Mucosa of descending colon (tissue), 3 donors: ENCODE results near the gene CYP46A1. TPM values are rescaled to one million over a fixed set of nuclear protein-coding genes. Genes with fewer than 3 reads are reported as not detected.

ENCODE experiments used
- ATAC-seq: fragments of 200-7000 bp; cut with Tn5 transposase; one replicate; pipeline ENCODE4 v1.9.1; 2020; ENCODE audit warnings: mild to moderate bottlenecking, moderate library complexity
- DNase-seq, 3 donors: peaks; one replicate each; pipeline ENCODE4 v3.0.0-alpha.2; 2020
- H3K36me3 ChIP-seq: fragments of 200-600 bp; one replicate; pipeline ENCODE4 v1.8.0; 2021; ENCODE audit warnings: low read depth, mild to moderate bottlenecking
- H3K4me1 ChIP-seq: fragments of 200-600 bp; one replicate; pipeline ENCODE4 v1.8.0; 2021; ENCODE audit warnings: low read depth, mild to moderate bottlenecking
- H3K4me3 ChIP-seq: fragments of 200-600 bp; one replicate; pipeline ENCODE4 v1.8.0; 2021; ENCODE audit warnings: mild to moderate bottlenecking
- H3K9me3 ChIP-seq: fragments of 200-600 bp; one replicate; pipeline ENCODE4 v1.8.0; 2021; ENCODE audit warnings: mild to moderate bottlenecking
- intact Hi-C, 2 donors: fragments of 100-400 bp; cut with DNase I in 1 of 2; cut with micrococcal nuclease in 1 of 2; formaldehyde crosslinking; loops; one replicate each; pipeline versions ENCODE4 v1.11.0 to v1.11.1; 2022; cut with DNase I, micrococcal nuclease
- total RNA-seq, 3 donors: library from RNA; stranded (reverse); fragmentation: NEBNext Ultra II Directional in 2 of 3; extraction: Animal tissue kit (Norgen Biotek cat#: 25700) in 2 of 3; gene quantifications; one replicate each; pipeline versions ENCODE4 v1.2.1 to v1.2.4, GENCODE V29; 2021 to 2023
- TF ChIP-seq, protein P1 (sequence below): fragments of 200-600 bp; IDR thresholded peaks from one replicate; pipeline ENCODE4 v1.8.0; 2022; ENCODE audit warnings: antibody characterized with exemption, mild to moderate bottlenecking
- donor health status: DM: no; HTN: no; CAD: no; lungs with moderate emphysema.
- donor health status: DM: no; HTN: no; CAD: no.
- donor health status: DM: no; HTN: yes; CAD: no.

Gene CYP46A1
- total RNA-seq, 3 donors from 2014 or later: 0.14 to 1.0 (median 0.22) TPM

DNA sequence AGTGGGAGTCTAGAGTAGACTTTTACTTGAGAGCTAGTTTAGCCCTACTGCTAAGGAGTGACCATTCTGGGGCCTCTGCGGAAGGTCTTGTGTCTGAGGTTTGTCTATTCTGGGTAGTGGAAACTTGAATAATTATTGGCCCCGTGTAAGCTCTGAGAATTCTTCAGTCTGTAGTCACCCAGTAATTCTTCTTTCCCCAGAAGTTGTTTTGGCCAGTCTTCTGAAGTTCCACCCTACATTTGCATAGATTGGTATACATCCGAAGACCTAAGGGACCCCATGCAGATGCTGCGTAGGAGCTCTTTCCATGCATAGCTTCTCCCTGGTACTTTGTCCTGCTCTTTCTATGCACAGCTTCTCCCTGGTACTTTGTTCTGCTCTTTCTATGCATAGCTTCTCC, 12.8 kb downstream of the CYP46A1 start:
- DNase-seq (no peak), ATAC-seq (no peak)
- Histone ChIP-seq H3K4me1 (no peaks in the 10 kb centered on the region), H3K4me3 (no peak overlapping the region), H3K9me3 (peaks cover under 1% of the 10 kb centered on the region), H3K36me3 (no peaks in the 10 kb centered on the region)
- TF ChIP-seq, protein P1, sequence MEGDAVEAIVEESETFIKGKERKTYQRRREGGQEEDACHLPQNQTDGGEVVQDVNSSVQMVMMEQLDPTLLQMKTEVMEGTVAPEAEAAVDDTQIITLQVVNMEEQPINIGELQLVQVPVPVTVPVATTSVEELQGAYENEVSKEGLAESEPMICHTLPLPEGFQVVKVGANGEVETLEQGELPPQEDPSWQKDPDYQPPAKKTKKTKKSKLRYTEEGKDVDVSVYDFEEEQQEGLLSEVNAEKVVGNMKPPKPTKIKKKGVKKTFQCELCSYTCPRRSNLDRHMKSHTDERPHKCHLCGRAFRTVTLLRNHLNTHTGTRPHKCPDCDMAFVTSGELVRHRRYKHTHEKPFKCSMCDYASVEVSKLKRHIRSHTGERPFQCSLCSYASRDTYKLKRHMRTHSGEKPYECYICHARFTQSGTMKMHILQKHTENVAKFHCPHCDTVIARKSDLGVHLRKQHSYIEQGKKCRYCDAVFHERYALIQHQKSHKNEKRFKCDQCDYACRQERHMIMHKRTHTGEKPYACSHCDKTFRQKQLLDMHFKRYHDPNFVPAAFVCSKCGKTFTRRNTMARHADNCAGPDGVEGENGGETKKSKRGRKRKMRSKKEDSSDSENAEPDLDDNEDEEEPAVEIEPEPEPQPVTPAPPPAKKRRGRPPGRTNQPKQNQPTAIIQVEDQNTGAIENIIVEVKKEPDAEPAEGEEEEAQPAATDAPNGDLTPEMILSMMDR: no peak
- intact Hi-C loops: no loop called here

DNA sequence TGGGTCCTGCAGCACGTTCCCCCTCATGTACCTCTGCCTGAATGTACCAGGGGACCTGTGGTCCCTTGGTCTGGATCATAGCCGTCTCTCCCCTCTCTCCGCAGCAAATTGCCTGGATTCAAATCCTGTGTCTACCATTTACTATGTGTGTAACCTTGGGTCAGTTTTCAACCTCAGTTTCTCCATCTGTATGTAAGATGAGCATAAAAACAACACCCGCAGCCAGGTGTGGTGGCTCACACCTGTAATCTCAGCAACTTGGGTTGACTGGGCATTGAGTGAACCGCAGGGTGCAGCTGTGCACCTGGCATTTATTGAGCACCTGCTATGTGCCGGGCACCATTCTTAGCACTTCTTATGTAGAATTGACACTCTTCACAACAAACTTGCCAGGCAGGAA, 14.1 kb downstream of the CYP46A1 start:
- TF ChIP-seq, protein P1: no peak
- H3K4me3 ChIP-seq: no peak overlapping the region
- no peaks in the 10 kb centered on the region for H3K36me3 ChIP-seq
- intact Hi-C loops: no loop called here
- no peaks in the 10 kb centered on the region for H3K4me1 ChIP-seq
- H3K9me3 ChIP-seq: peaks cover 10% of the 10 kb centered on the region
- no peak for DNase-seq
- ATAC-seq: no peak

DNA sequence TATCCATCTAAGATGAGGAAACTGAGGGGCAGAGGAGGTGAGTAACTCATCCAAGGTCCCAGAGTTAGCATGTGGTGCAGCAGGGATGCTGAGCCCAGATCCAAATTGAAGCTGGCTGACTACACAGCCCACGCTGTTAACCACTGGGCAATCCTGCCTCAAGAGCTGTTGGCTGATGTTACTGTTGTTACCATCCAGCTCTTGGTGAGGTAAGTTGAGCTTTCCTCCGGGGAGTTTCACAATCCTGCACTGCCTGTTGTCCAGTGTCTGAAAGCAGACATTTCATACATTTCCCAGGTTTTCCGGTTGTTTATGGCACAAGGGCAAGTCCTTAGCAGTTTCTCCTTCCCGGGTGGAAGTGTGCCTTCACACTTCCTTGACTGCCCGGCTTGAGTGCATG, 14.5 kb downstream of the CYP46A1 start:
- DNase-seq (no peak), ATAC-seq (no peak)
- H3K4me1 ChIP-seq: no peaks in the 10 kb centered on the region
- TF ChIP-seq, protein P1: no peak
- no peaks in the 10 kb centered on the region for H3K36me3 ChIP-seq
- peaks cover 14% of the 10 kb centered on the region for H3K9me3 ChIP-seq
- no peak overlapping the region for H3K4me3 ChIP-seq
- intact Hi-C loops: no loop called here

DNA sequence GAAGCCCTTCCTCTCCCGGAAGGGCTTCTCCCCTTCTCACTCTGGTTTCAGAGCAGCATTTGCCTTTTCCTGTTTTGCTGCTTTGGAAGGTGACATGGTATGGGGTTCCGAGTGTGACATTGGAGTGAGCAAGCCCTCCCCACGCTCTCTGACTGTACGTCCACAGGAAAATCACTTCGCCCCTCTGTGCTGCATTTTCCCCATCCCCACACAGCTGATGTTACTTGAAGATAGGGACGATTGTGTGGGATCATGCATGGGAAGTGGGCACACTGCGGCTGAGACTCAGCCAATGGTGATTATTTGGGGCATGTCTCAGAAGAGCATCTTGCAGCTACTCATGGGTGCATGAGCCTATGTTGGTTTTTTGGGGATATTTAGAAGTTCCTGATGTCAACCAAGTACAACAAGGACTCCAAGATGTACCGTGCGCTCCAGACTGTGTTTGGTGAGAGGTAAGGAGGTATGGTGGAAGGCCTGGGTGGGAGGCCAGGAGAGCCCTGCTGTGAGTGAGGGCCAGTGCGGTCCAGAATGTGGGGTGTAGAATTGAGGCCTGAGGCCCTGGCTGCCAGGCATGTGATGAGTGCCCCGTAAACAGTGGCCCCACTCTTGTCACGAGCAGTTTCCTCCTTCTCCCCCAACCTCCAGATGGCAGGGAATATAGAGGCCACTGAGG, 15.1 kb downstream of the CYP46A1 start:
- H3K9me3 ChIP-seq: peaks cover 16% of the 10 kb centered on the region
- ATAC-seq (no peak), DNase-seq (no peak)
- H3K36me3 ChIP-seq: no peaks in the 10 kb centered on the region
- TF ChIP-seq, protein P1: no peak
- no peaks in the 10 kb centered on the region for H3K4me1 ChIP-seq
- intact Hi-C loops: no loop called here
- no peak overlapping the region for H3K4me3 ChIP-seq

DNA sequence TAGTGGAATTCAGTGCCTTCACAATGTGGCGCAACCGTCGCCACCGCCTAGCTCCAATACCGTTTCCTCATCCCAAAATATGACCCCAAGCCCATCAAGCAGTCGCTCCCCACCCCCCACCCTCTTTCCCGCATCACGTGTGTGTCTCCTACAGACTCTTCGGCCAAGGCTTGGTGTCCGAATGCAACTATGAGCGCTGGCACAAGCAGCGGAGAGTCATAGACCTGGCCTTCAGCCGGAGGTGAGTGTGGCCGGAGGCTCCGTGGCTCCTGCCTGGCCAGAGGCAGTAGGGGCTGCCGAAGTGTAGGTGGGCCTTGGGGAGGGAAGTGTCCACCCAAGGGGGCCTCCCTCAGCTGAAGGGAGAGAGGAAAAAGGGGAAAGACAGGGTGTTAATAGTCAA, 15.8 kb downstream of the CYP46A1 start:
- intact Hi-C loops: no loop called here
- peaks cover 16% of the 10 kb centered on the region for H3K9me3 ChIP-seq
- no peak overlapping the region for H3K4me3 ChIP-seq
- ATAC-seq (no peak), DNase-seq (no peak)
- TF ChIP-seq, protein P1: no peak
- H3K36me3 ChIP-seq: no peaks in the 10 kb centered on the region
- no peaks in the 10 kb centered on the region for H3K4me1 ChIP-seq

DNA sequence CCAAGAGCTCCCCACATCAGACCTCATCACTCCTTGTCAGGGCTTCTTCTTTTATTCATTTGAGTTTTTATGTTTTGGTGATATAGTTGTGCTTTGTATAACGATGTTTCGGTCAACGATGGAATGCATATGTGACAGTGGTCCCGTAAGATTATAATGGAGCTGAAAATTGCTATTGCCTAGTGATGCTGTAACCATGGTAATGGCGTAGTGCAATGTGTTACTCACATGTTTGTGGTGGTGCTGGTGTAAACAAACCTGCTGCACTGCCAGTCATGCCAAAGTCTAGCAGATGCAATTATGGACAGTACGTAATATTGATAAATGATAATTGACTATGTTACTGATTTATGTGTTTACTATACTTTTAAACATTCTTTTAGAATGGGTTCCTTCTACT, 16.3 kb downstream of the CYP46A1 start:
- intact Hi-C loops: no loop called here
- TF ChIP-seq, protein P1: no peak
- Histone ChIP-seq H3K4me1 (no peaks in the 10 kb centered on the region), H3K4me3 (no peak overlapping the region), H3K36me3 (no peaks in the 10 kb centered on the region), H3K9me3 (peaks cover 16% of the 10 kb centered on the region)
- DNase-seq (no peak), ATAC-seq (no peak)
